WI38 (cell line): ENCODE data around the gene SPTB.

Source experiments
- H3K4me3 ChIP-seq: 2 replicates; pipeline ENCODE4 v1.5.1; 2011; ENCODE audit warnings: low read depth, mild to moderate bottlenecking, control low read depth, low read length
- CTCF ChIP-seq: IDR thresholded peaks from 2 replicates; pipeline ENCODE4 v1.5.1; 2012; ENCODE audit warnings: low read depth, mild to moderate bottlenecking, control low read depth, low read length

The SPTB gene

GRCh38 chr14:64734990-64735389, 144.7 kb downstream of the SPTB start:
- no peak overlapping the region for H3K4me3 ChIP-seq
- no peak for TF ChIP-seq CTCF

DNA sequence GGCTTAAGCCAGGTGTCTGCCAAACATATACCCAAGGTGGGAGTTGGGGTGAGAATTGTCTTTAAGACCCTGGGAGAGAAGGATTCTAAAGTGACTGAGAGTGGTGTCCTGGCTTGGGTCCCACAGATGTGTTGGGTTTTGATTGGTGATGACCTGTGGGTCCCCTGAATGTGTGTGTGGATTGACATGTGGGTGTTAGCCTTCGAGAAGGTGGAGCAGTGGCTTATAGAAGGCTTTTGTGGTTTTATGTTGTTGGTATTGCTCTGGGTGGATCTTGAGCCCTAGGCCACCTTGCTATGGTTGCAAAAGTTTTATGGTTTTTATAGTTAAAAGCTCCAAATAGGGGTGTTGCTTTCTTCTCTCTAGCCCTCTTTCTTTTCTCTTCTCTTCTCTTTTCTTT, 145.8 kb downstream of the SPTB start:
- no peak for TF ChIP-seq CTCF
- no peak overlapping the region for H3K4me3 ChIP-seq

DNA sequence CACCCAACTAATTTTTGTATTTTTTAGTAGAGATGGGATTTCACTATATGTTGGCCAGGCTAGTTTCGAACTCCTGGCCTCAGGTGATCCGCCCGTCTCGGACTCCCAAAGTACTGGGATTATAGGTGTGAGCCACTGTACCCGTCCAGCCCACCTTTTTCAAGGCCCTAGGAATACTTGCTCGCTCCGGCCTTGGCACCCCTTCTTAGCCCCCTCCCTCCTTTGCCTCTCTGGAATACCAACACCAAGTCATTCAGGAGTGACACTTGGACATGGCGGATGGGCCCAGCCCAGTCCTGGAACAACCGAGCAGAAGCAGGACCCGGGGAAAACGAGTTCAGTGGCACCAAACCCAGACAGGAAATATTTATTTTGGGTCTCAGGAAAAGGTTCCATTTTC, 146.4 kb downstream of the SPTB start:
- TF ChIP-seq CTCF, result no peak
- H3K4me3 ChIP-seq, result no peak overlapping the region

- no peak overlapping the region for H3K4me3 ChIP-seq
- TF ChIP-seq CTCF, result no peak
Measured at GRCh38 chr14:64732536-64733120, 147.1 kb downstream of the SPTB start.

GRCh38 chr14:64732066-64732465, 147.6 kb downstream of the SPTB start:
- TF ChIP-seq CTCF, result no peak
- no peak overlapping the region for H3K4me3 ChIP-seq

- no peak overlapping the region for H3K4me3 ChIP-seq
Measured at GRCh38 chr14:64731141-64731581, 148.5 kb downstream of the SPTB start.

DNA sequence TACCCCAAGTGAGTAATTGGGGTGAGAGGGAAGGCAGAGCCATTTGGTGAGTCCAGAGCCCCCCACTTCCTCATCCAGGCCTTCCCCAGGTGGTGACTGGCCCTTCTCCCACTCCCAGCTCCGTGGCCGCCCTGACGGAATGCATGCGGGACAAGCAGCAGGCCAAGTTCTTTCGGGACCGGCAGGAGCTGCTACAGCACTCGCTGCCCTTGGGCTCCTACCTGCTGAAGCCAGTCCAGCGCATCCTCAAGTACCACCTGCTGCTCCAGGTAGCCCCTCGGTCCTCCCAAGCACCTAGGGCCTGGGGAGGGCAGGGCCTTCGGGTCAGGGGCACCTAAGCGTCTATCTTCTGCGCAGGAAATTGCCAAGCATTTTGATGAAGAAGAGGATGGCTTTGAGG, 149.0 kb downstream of the SPTB start:
- no peak overlapping the region for H3K4me3 ChIP-seq
- TF ChIP-seq CTCF, result no peak

More at GRCh38 chr14:64731141-64731581, 148.5 kb downstream of the SPTB start:
- no peak for TF ChIP-seq CTCF
